GM04504 (cell line): ENCODE measurements around the gene KCNJ10.

ENCODE experiments used
- DNase-seq: peaks from one replicate; pipeline ENCODE4 v3.0.0-alpha.2; 2012; ENCODE audit warnings: low read depth

The KCNJ10 gene

GRCh38 chr1:159962176-159962575, 107.8 kb downstream of the KCNJ10 start:
- no peak for DNase-seq

- no peak for DNase-seq
Observed at GRCh38 chr1:159961636-159962035, 108.3 kb downstream of the KCNJ10 start.

- peak; percentile 85 for DNase-seq
Observed at GRCh38 chr1:159960721-159961381, 109.1 kb downstream of the KCNJ10 start.

- no peak for DNase-seq
Observed at GRCh38 chr1:159959451-159959850, 110.5 kb downstream of the KCNJ10 start.

GRCh38 chr1:159958719-159959380, 111.1 kb downstream of the KCNJ10 start:
- DNase-seq = no peak

GRCh38 chr1:159957824-159958268, 112.1 kb downstream of the KCNJ10 start:
- DNase-seq = no peak

GRCh38 chr1:159955456-159955855, 114.5 kb downstream of the KCNJ10 start:
- no peak for DNase-seq

- DNase-seq = no peak
Observed at GRCh38 chr1:159953536-159954515, 116.1 kb downstream of the KCNJ10 start, which contains the start of gene SLAMF9. Gene SLAMF9 (minus strand): TSS chr1:159954237. CDS start chr1:159954137, 100 bp downstream.

GRCh38 chr1:159952932-159953331, 117.0 kb downstream of the KCNJ10 start:
- DNase-seq = no peak

- no peak for DNase-seq
Observed at GRCh38 chr1:159951551-159951950, 118.4 kb downstream of the KCNJ10 start.

GRCh38 chr1:159951016-159951415, 118.9 kb downstream of the KCNJ10 start:
- no peak for DNase-seq

- no peak for DNase-seq
Observed at GRCh38 chr1:159949981-159950381, 120.0 kb downstream of the KCNJ10 start.

- DNase-seq = no peak
Observed at GRCh38 chr1:159949123-159949522, 120.8 kb downstream of the KCNJ10 start.
